Activated CD8-positive, alpha-beta memory T cell treated with anti-CD3 and anti-CD28 coated beads for 36 hours (primary cell): ENCODE results near the gene SLC16A9. TPM values are rescaled to one million over a fixed set of nuclear protein-coding genes. Genes with fewer than 3 reads are reported as not detected.

Source experiments
- CTCF ChIA-PET: fragments of 350-600 bp; sonication (Branson Sonifier 250); formaldehyde crosslinking; loops from one replicate; lab custom pipeline; 2021; ENCODE audit warnings: antibody characterized with exemption; lab: Charles Lee
- POLR2A ChIA-PET: fragments of 350-600 bp; sonication (Branson Sonifier 250); formaldehyde crosslinking; loops from one replicate; lab custom pipeline; 2021; ENCODE audit warnings: antibody characterized with exemption; lab: Charles Lee
- total RNA-seq, 2 experiments: library from RNA; stranded (reverse); gene quantifications; one replicate each; pipeline ENCODE4 v1.2.3, GENCODE V29; 2021

Gene SLC16A9
- total RNA-seq, 2 experiments from 2014 or later: 0.42 to 0.67 TPM

GRCh38 chr10:59724098-59724938, 14.7 kb upstream of the SLC16A9 start:
- CTCF ChIA-PET: no interaction called here

GRCh38 chr10:59720377-59720776, 10.7 kb upstream of the SLC16A9 start:
- POLR2A ChIA-PET: no interaction called here
- CTCF ChIA-PET: no interaction called here

More at GRCh38 chr10:59724098-59724938, 14.7 kb upstream of the SLC16A9 start:
- POLR2A ChIA-PET: no interaction called here

- ChIA-PET POLR2A (no interaction called here), CTCF (no interaction called here)
Observed at GRCh38 chr10:59719374-59719773, 9.7 kb upstream of the SLC16A9 start.

GRCh38 chr10:59718257-59718656, 8.6 kb upstream of the SLC16A9 start:
- CTCF ChIA-PET: no interaction called here
- POLR2A ChIA-PET: no interaction called here

- CTCF ChIA-PET: no interaction called here
Observed at GRCh38 chr10:59713196-59713821, 3.7 kb upstream of the SLC16A9 start.

GRCh38 chr10:59711871-59712494, 2.3 kb upstream of the SLC16A9 start:
- ChIA-PET CTCF (no interaction called here), POLR2A (no interaction called here)

More at GRCh38 chr10:59713196-59713821, 3.7 kb upstream of the SLC16A9 start:
- POLR2A ChIA-PET: no interaction called here

GRCh38 chr10:59708816-59709394, 745 bp downstream of the SLC16A9 start:
- POLR2A ChIA-PET: no interaction called here
- CTCF ChIA-PET: no interaction called here

GRCh38 chr10:59706851-59707797, 2.5 kb downstream of the SLC16A9 start:
- ChIA-PET CTCF (interaction anchor here (0.7 kb wide), 1 partner anchor 330 kb away, joined by 3 read pairs; no protein-coding TSS in a partner anchor), POLR2A (no interaction called here)

- CTCF ChIA-PET: no interaction called here
- POLR2A ChIA-PET: no interaction called here
Observed at GRCh38 chr10:59705931-59706330, 3.7 kb downstream of the SLC16A9 start.

- CTCF ChIA-PET: no interaction called here
- POLR2A ChIA-PET: no interaction called here
Observed at GRCh38 chr10:59704630-59705029, 5.0 kb downstream of the SLC16A9 start.

GRCh38 chr10:59702347-59702746, 7.3 kb downstream of the SLC16A9 start:
- POLR2A ChIA-PET: no interaction called here

GRCh38 chr10:59700709-59701108, 8.9 kb downstream of the SLC16A9 start:
- POLR2A ChIA-PET: no interaction called here
- CTCF ChIA-PET: no interaction called here

More at GRCh38 chr10:59702347-59702746, 7.3 kb downstream of the SLC16A9 start:
- CTCF ChIA-PET: no interaction called here

GRCh38 chr10:59698326-59698725, 11.3 kb downstream of the SLC16A9 start:
- CTCF ChIA-PET: no interaction called here
- POLR2A ChIA-PET: no interaction called here

GRCh38 chr10:59695637-59696036, 14.0 kb downstream of the SLC16A9 start:
- POLR2A ChIA-PET: no interaction called here
- CTCF ChIA-PET: no interaction called here

GRCh38 chr10:59694936-59695335, 14.7 kb downstream of the SLC16A9 start:
- ChIA-PET POLR2A (no interaction called here), CTCF (no interaction called here)

- CTCF ChIA-PET: no interaction called here
Observed at GRCh38 chr10:59692113-59692512, 17.5 kb downstream of the SLC16A9 start.

GRCh38 chr10:59688921-59689351, 20.7 kb downstream of the SLC16A9 start:
- ChIA-PET POLR2A (no interaction called here), CTCF (no interaction called here)

More at GRCh38 chr10:59692113-59692512, 17.5 kb downstream of the SLC16A9 start:
- POLR2A ChIA-PET: no interaction called here

GRCh38 chr10:59687657-59688056, 22.0 kb downstream of the SLC16A9 start:
- CTCF ChIA-PET: no interaction called here
- POLR2A ChIA-PET: no interaction called here

- CTCF ChIA-PET: no interaction called here
- POLR2A ChIA-PET: no interaction called here
Observed at GRCh38 chr10:59684006-59684405, 25.6 kb downstream of the SLC16A9 start.
